ENCODE results near the gene S100B. TPM values are rescaled to one million over a fixed set of nuclear protein-coding genes. Genes with fewer than 3 reads are reported as not detected.

Gene S100B
- polyA plus RNA-seq, 6 donors from 2014 or later = 0.34 to 0.45 (median 0.36) TPM; not detected in 3

GRCh38 chr21:46561445-46562090 is 43.3 kb downstream of the S100B start:
- no peak for DNase-seq
- Mint-ChIP-seq H3K36me3 (peaks cover 10 to 42% of the 10 kb centered on the region in 2 donors), H3K4me3 (peak overlapping the region in 1 of 8 donors; percentile 88), H3K9me3 (no peaks in the 10 kb centered on the region), H3K27me3 (no peaks in the 10 kb centered on the region), H3K27ac (peak overlapping the region in 1 of 6 donors; percentile 81), H3K4me1 (peaks cover 12 to 35% (median 24%) of the 10 kb centered on the region in 3 donors)
- no peak for ATAC-seq (ENCODE audit: low read depth in 2 of 2)

- DNase-seq = no peak
- ATAC-seq (ENCODE audit: low read depth in 2 of 2) = peak in 1 of 2 donors; percentile 15
- peak overlapping the region in 4 of 8 donors; percentile 45 to 88 (median 70) for H3K4me3 Mint-ChIP-seq
Measured at GRCh38 chr21:46560568-46561444, 44.1 kb downstream of the S100B start.

GRCh38 chr21:46559291-46559983 is 45.4 kb downstream of the S100B start:
- peak overlapping the region in 5 of 8 donors; percentile 45 to 88 (median 71) for H3K4me3 Mint-ChIP-seq
- peaks cover 5 to 39% of the 10 kb centered on the region in 2 donors for H3K36me3 Mint-ChIP-seq
- ATAC-seq (ENCODE audit: low read depth in 2 of 2) = peak in 1 of 2 donors; percentile 69
- H3K9me3 Mint-ChIP-seq = no peaks in the 10 kb centered on the region
- DNase-seq = no peak
- H3K27me3 Mint-ChIP-seq = no peaks in the 10 kb centered on the region
- peak overlapping the region; percentile 34 to 96 (median 77) for H3K27ac Mint-ChIP-seq
- H3K4me1 Mint-ChIP-seq = peaks cover 9 to 35% (median 24%) of the 10 kb centered on the region in 3 donors

More at GRCh38 chr21:46560568-46561444, 44.1 kb downstream of the S100B start:
- Mint-ChIP-seq H3K36me3 (peaks cover 7 to 43% of the 10 kb centered on the region in 2 donors), H3K27me3 (no peaks in the 10 kb centered on the region), H3K9me3 (no peaks in the 10 kb centered on the region), H3K4me1 (peaks cover 12 to 35% (median 24%) of the 10 kb centered on the region in 3 donors), H3K27ac (peak overlapping the region in 4 of 6 donors; percentile 64 to 96 (median 68))

GRCh38 chr21:46557919-46558392 is 46.9 kb downstream of the S100B start:
- H3K36me3 Mint-ChIP-seq = peaks cover 5 to 37% of the 10 kb centered on the region in 2 donors
- peaks cover 9 to 39% (median 29%) of the 10 kb centered on the region in 3 donors for H3K4me1 Mint-ChIP-seq
- no peak for DNase-seq
- no peak for ATAC-seq (ENCODE audit: low read depth in 2 of 2)
- H3K27ac Mint-ChIP-seq = no peak overlapping the region
- H3K9me3 Mint-ChIP-seq = no peaks in the 10 kb centered on the region
- H3K4me3 Mint-ChIP-seq = no peak overlapping the region
- no peaks in the 10 kb centered on the region for H3K27me3 Mint-ChIP-seq

GRCh38 chr21:46557469-46557868 is 47.4 kb downstream of the S100B start:
- no peaks in the 10 kb centered on the region for H3K9me3 Mint-ChIP-seq
- H3K36me3 Mint-ChIP-seq = peaks cover 5 to 32% of the 10 kb centered on the region in 2 donors
- no peak overlapping the region for H3K4me3 Mint-ChIP-seq
- peaks cover 13 to 39% (median 33%) of the 10 kb centered on the region in 3 donors for H3K4me1 Mint-ChIP-seq
- ATAC-seq (ENCODE audit: low read depth in 2 of 2) (no peak), DNase-seq (no peak)
- peak overlapping the region in 1 of 6 donors; percentile 69 for H3K27ac Mint-ChIP-seq
- no peaks in the 10 kb centered on the region for H3K27me3 Mint-ChIP-seq

GRCh38 chr21:46556802-46557201 is 48.1 kb downstream of the S100B start:
- DNase-seq = no peak
- Mint-ChIP-seq H3K9me3 (no peaks in the 10 kb centered on the region), H3K4me1 (peaks cover 13 to 38% (median 38%) of the 10 kb centered on the region in 3 donors), H3K4me3 (no peak overlapping the region), H3K27ac (peak overlapping the region in 1 of 6 donors; percentile 69), H3K27me3 (no peaks in the 10 kb centered on the region), H3K36me3 (peaks cover 5 to 27% of the 10 kb centered on the region in 2 donors)
- ATAC-seq (ENCODE audit: low read depth in 2 of 2) = no peak

GRCh38 chr21:46555678-46556077 is 49.2 kb downstream of the S100B start:
- no peak overlapping the region for H3K4me3 Mint-ChIP-seq
- DNase-seq (no peak), ATAC-seq (ENCODE audit: low read depth in 2 of 2) (no peak)
- no peaks in the 10 kb centered on the region for H3K9me3 Mint-ChIP-seq
- peaks cover 18 to 42% (median 40%) of the 10 kb centered on the region in 3 donors for H3K4me1 Mint-ChIP-seq
- H3K27me3 Mint-ChIP-seq = no peaks in the 10 kb centered on the region
- H3K27ac Mint-ChIP-seq = peak overlapping the region in 1 of 6 donors; percentile 81
- peaks cover 5 to 23% of the 10 kb centered on the region in 2 donors for H3K36me3 Mint-ChIP-seq

- no peak overlapping the region for H3K4me3 Mint-ChIP-seq
- peaks cover 20 to 42% (median 40%) of the 10 kb centered on the region in 3 donors for H3K4me1 Mint-ChIP-seq
- no peaks in the 10 kb centered on the region for H3K9me3 Mint-ChIP-seq
- no peak overlapping the region for H3K27ac Mint-ChIP-seq
- peaks cover 5 to 18% of the 10 kb centered on the region in 2 donors for H3K36me3 Mint-ChIP-seq
- no peak for DNase-seq
- no peaks in the 10 kb centered on the region for H3K27me3 Mint-ChIP-seq
- ATAC-seq (ENCODE audit: low read depth in 2 of 2) = no peak
Measured at GRCh38 chr21:46555225-46555617, 49.7 kb downstream of the S100B start.

GRCh38 chr21:46554431-46555224 is 50.3 kb downstream of the S100B start:
- peaks cover 5 to 12% of the 10 kb centered on the region in 2 donors for H3K36me3 Mint-ChIP-seq

GRCh38 chr21:46553993-46554392 is 50.9 kb downstream of the S100B start:
- peaks cover 18 to 34% (median 32%) of the 10 kb centered on the region in 3 donors for H3K4me1 Mint-ChIP-seq
- H3K27ac Mint-ChIP-seq = no peak overlapping the region
- peak overlapping the region in 2 of 8 donors; percentile 20 to 35 for H3K4me3 Mint-ChIP-seq
- H3K9me3 Mint-ChIP-seq = no peaks in the 10 kb centered on the region
- no peaks in the 10 kb centered on the region for H3K27me3 Mint-ChIP-seq
- no peak for DNase-seq
- H3K36me3 Mint-ChIP-seq = peaks cover 5 to 7% of the 10 kb centered on the region in 2 donors
- ATAC-seq (ENCODE audit: low read depth in 2 of 2) = no peak

More at GRCh38 chr21:46554431-46555224, 50.3 kb downstream of the S100B start:
- Mint-ChIP-seq H3K4me3 (no peak overlapping the region), H3K9me3 (no peaks in the 10 kb centered on the region), H3K4me1 (peaks cover 21 to 41% (median 38%) of the 10 kb centered on the region in 3 donors), H3K27ac (peak overlapping the region in 1 of 6 donors; percentile 18), H3K27me3 (no peaks in the 10 kb centered on the region)
- ATAC-seq (ENCODE audit: low read depth in 2 of 2) (no peak), DNase-seq (no peak)

GRCh38 chr21:46552865-46553379 is 52.0 kb downstream of the S100B start:
- Mint-ChIP-seq H3K4me3 (peak overlapping the region in 2 of 8 donors; percentile 30 to 42), H3K27ac (peak overlapping the region; percentile 4 to 92 (median 74)), H3K9me3 (peaks cover 0 to 5% (median 0%) of the 10 kb centered on the region in 7 donors), H3K27me3 (no peaks in the 10 kb centered on the region), H3K4me1 (peaks cover 18 to 34% (median 32%) of the 10 kb centered on the region in 3 donors), H3K36me3 (peaks cover 11 to 16% of the 10 kb centered on the region in 2 donors)
- no peak for ATAC-seq (ENCODE audit: low read depth in 2 of 2)
- no peak for DNase-seq

- peak overlapping the region in 4 of 8 donors; percentile 66 to 79 (median 72) for H3K4me3 Mint-ChIP-seq
Measured at GRCh38 chr21:46552274-46552673, 52.6 kb downstream of the S100B start.

More at GRCh38 chr21:46552274-46552673, 52.6 kb downstream of the S100B start:
- DNase-seq (no peak), ATAC-seq (ENCODE audit: low read depth in 2 of 2) (no peak)
- peaks cover 11 to 20% of the 10 kb centered on the region in 2 donors for H3K36me3 Mint-ChIP-seq
- H3K27ac Mint-ChIP-seq = peak overlapping the region in 5 of 6 donors; percentile 4 to 92 (median 24)
- peaks cover 18 to 34% (median 32%) of the 10 kb centered on the region in 3 donors for H3K4me1 Mint-ChIP-seq
- H3K27me3 Mint-ChIP-seq = no peaks in the 10 kb centered on the region
- peaks cover 0 to 7% (median 0%) of the 10 kb centered on the region in 7 donors for H3K9me3 Mint-ChIP-seq
